T-helper 9 cell (primary cell): ENCODE results near the gene EBF3.

Experiments
- DNase-seq: peaks from one replicate; pipeline ENCODE4 v3.0.0-alpha.2; 2020

EBF3 gene

DNA sequence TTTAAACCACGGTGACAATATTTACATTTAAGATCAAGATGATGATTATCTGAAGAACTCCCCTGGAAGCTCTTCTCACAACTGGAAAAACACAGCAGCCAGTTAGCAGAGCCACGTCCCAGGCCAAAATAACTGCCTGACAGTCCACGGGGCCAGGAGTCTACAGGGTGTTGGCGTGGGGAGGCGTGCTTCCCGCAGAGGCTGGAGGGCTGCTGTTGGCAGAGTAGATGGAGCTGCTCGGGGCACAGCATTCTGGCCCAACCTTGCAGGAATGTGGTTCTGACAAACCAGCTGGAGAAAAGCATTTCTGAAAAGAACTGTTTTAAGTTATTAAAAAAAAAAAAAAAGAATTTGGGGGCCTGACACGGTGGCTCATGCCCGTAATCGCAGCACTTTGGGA is 177.9 kb downstream of the EBF3 start:
- no peak for DNase-seq

DNA sequence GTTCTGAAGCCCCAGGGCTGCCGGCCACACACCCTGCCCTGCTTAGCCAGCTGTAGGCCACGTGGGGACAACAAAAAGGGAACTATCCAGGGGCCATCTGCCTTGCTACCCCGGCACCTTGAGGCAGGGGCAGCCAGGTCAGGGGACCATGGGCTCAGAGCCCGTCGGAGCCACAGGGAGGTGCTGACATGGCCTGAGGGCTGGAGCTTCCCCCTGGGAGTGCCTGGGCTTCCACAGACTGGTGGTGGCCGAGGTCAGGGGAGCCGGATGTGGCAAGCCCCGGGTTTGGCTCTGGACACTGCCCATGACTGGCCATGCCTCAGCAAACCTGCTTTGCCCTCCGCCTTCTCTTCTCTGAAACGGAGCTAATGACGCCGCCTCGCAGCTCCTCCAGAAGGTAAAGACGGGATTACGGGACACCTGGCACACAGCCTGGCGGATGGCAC is 178.5 kb downstream of the EBF3 start:
- DNase-seq: no peak
